Adrenal gland (tissue), 5 donors: ENCODE data around the gene WWTR1.

ENCODE experiments used
- CTCF ChIP-seq, 6 experiments: fragments of 450-650 bp in 4 of 6; fragments of 200-600 bp in 2 of 6; sonication (generic) in 1 of 6; IDR thresholded peaks; 1 replicate in 5 of 6; 2 replicates in 1 of 6; pipeline versions ENCODE4 v1.5.1 to v1.8.0; 2016 to 2021; ENCODE audit warnings: antibody characterized with exemption in 6 of 6, mild to moderate bottlenecking in 2 of 6, moderate library complexity in 1 of 6
- POLR2A ChIP-seq, 2 donors: fragments of 450-650 bp; IDR thresholded peaks; one replicate each; pipeline ENCODE4 v1.6.1; 2017; ENCODE audit warnings: antibody characterized with exemption in 2 of 2, mild to moderate bottlenecking in 2 of 2, moderate library complexity in 1 of 2
- donor health status: DM: no; HTN: no; CAD: no.

- TF ChIP-seq POLR2A (IDR thresholded peaks at IDR 0.05): no peak
- no peak for TF ChIP-seq CTCF (IDR thresholded peaks at IDR 0.05)
These were observed 97.8 kb downstream of the WWTR1 start for GRCh38 chr3:149560001-149560400.
